Ovary (tissue), 3 donors: ENCODE data around the gene MINDY1.

Experiments used
- CTCF ChIP-seq, 3 donors: fragments of 450-650 bp in 2 of 3; fragments of 200-600 bp in 1 of 3; IDR thresholded peaks; one replicate each; pipeline versions ENCODE4 v1.5.1 to v1.8.0; 2016 to 2022; ENCODE audit warnings: antibody characterized with exemption in 3 of 3, mild to moderate bottlenecking in 1 of 3
- EP300 ChIP-seq: sonication (generic); formaldehyde crosslinking; IDR thresholded peaks from one replicate; pipeline ENCODE4 v1.6.1; 2017; ENCODE audit warnings: antibody characterized with exemption
- POLR2A ChIP-seq: fragments of 450-650 bp; IDR thresholded peaks from one replicate; pipeline ENCODE4 v1.6.1; 2017; ENCODE audit warnings: antibody characterized with exemption, mild to moderate bottlenecking, moderate library complexity
- donor health status: DM: no; HTN: no; CAD: no.

- TF ChIP-seq CTCF (IDR thresholded peaks at IDR 0.05) (no peak), POLR2A (no peak), EP300 (no peak)
Observed at GRCh38 chr1:151002611-151003010, 4.1 kb downstream of the MINDY1 start.
